HG03139 (cell line): ENCODE results near the gene KRTAP12-4.
"Not testable (repeated sequence)": the region's sequence is repeated elsewhere in the genome, so short reads cannot be mapped to it uniquely, and the experiment has no call there.

ENCODE experiments used
- ATAC-seq: cut with Tn5 transposase; IDR thresholded peaks from one replicate; pipeline ENCODE4 v1.9.1; 2021; ENCODE audit not compliant: unreplicated experiment

The KRTAP12-4 gene

GRCh38 chr21:44613386-44614155, 40.9 kb downstream of the KRTAP12-4 start:
- no peak for ATAC-seq

- ATAC-seq: no peak
Measured at GRCh38 chr21:44612669-44613229, 41.7 kb downstream of the KRTAP12-4 start.

DNA sequence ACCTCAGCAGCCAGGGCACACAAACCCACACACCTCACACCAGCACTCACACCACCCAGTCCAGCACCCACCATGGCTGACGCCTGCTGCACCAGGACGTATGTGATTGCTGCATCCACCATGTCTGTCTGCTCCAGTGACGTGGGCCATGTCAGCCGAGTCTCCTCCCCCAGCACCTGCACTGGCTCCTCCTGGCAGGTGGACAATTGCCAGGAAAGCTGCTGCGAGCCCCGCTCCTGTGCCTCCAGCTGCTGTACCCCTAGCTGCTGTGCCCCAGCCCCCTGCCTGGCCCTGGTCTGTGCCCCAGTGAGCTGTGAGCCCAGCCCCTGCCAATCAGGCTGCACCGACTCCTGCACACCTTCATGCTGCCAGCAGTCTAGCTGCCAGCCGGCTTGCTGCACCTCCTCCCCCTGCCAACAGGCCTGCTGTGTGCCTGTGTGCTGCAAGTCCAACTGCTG, 42.4 kb downstream of the KRTAP12-4 start, which contains the start of gene KRTAP10-8:
Gene KRTAP10-8 (plus strand): TSS at position 51 of the 458 bp plus-strand sequence. CDS start 22 bp downstream, at position 73.
- ATAC-seq: no peak

DNA sequence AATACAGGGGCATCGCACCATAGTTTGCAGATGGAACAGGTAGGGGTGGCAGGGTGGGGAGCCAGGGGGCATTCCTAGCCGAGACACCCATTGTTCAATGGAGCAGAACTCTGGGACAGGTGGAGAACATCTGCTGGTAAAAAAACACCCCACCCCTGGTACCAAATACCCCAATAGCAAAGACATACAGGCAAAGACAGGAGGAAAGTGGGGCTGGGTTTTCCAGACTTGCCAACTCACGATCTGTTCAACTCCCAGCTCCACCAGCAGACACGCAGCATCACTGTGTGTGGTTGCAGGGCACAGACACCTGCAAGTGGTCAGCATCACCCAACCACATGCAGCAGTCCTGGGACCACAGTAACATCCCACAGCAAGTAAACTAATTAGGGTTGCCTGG, 42.9 kb downstream of the KRTAP12-4 start:
- no peak for ATAC-seq

GRCh38 chr21:44610157-44610843, 44.2 kb downstream of the KRTAP12-4 start:
- ATAC-seq: not testable (repeated sequence)

DNA sequence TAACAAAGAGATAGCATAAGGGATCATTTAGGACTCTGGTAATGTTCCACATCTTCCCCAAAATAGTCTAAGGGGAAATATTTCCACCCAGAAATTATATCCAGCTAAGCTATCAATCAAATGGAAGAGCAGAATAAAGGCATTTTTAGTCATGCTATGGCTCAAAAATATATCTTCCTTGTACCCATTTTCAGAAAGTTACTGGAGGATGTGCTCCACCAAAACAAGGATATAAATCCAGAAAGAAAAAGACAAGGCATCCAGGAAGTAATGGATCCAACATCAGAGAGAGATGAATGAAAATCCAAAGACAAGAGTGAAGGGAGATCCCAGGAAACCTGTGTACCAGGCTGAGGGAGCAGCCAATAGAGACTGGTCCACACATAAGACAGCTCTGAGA, 45.3 kb downstream of the KRTAP12-4 start:
- no peak for ATAC-seq

DNA sequence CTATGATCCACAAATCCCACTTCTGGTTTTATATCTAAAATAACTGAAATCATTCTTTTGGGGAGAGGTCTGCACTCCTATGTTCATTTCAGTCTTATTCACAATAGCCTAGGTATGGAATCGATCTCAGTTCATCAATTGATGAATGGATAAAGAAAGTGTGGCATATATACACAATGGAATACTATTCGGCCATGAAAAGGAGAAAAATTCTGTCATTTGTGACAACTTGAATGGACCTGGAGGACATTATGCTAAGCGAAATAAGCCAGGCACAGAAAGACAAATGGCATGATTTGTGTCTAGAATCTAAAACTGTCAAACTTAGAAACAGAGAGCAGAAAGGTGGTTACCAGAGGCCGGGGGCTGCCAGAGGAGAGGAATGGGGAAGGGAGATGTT, 48.0 kb downstream of the KRTAP12-4 start:
- no peak for ATAC-seq
